OCI-LY1 (cell line): Measurements from ENCODE around the gene CFAP58.

Experiments
- EZH2 ChIP-seq: fragments of 200-600 bp; sonication (generic), shearing (Covaris generic); IDR thresholded peaks from 2 replicates; pipeline ENCODE4 v1.8.0; 2017; ENCODE audit warnings: borderline replicate concordance, mixed run types, mild to moderate bottlenecking, antibody characterized with exemption, low read length, moderate library complexity, mixed read lengths
- TF ChIP-seq, protein P1 (sequence below): fragments of 200-600 bp; sonication (generic), shearing (Covaris generic); IDR thresholded peaks from 2 replicates; pipeline ENCODE4 v1.5.1; 2017; ENCODE audit warnings: mild to moderate bottlenecking, antibody characterized with exemption, low read length, moderate library complexity, mixed read lengths

DNA sequence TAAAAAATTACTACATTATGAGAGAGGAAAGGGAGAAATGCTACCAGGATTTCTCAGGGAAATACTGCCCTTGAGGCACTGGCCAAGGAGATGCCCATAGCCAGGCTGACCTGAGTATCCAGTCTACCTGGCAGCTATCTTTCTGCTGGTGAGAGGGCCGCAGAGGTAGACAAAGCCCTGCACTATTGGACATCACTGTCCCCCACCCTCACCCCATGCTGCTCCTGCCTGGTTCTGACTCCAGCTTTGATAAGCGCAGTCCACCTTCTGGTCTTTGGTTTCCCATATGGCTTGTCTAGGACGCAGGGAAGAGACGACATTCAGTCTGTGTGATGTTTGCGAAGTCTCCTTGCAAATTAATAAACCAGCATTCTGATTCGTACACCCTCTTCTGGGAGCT, 19.1 kb upstream of the CFAP58 start:
- TF ChIP-seq, protein P1, sequence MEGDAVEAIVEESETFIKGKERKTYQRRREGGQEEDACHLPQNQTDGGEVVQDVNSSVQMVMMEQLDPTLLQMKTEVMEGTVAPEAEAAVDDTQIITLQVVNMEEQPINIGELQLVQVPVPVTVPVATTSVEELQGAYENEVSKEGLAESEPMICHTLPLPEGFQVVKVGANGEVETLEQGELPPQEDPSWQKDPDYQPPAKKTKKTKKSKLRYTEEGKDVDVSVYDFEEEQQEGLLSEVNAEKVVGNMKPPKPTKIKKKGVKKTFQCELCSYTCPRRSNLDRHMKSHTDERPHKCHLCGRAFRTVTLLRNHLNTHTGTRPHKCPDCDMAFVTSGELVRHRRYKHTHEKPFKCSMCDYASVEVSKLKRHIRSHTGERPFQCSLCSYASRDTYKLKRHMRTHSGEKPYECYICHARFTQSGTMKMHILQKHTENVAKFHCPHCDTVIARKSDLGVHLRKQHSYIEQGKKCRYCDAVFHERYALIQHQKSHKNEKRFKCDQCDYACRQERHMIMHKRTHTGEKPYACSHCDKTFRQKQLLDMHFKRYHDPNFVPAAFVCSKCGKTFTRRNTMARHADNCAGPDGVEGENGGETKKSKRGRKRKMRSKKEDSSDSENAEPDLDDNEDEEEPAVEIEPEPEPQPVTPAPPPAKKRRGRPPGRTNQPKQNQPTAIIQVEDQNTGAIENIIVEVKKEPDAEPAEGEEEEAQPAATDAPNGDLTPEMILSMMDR = no peak
- TF ChIP-seq EZH2 = no peak
